GM18511 (cell line): ENCODE data around the gene THSD7B.
"Not testable (repeated sequence)": the region's sequence is repeated elsewhere in the genome, so short reads cannot be mapped to it uniquely, and the experiment has no call there.

Experiments
- ATAC-seq: cut with Tn5 transposase; IDR thresholded peaks from one replicate; pipeline ENCODE4 v1.9.1; 2021; ENCODE audit warnings: mild to moderate bottlenecking, moderate library complexity; ENCODE audit not compliant: unreplicated experiment

The THSD7B gene

GRCh38 chr2:137232076-137232475, 466.7 kb downstream of the THSD7B start:
- no peak for ATAC-seq

GRCh38 chr2:137233091-137233490, 467.7 kb downstream of the THSD7B start:
- no peak for ATAC-seq

- ATAC-seq, result no peak
These were observed 471.7 kb downstream of the THSD7B start for GRCh38 chr2:137237055-137237454.

GRCh38 chr2:137238065-137238464, 472.7 kb downstream of the THSD7B start:
- ATAC-seq, result no peak

GRCh38 chr2:137249463-137250130, 484.3 kb downstream of the THSD7B start:
- no peak for ATAC-seq

GRCh38 chr2:137250401-137250800, 485.1 kb downstream of the THSD7B start:
- no peak for ATAC-seq

- no peak for ATAC-seq
These were observed 485.7 kb downstream of the THSD7B start for GRCh38 chr2:137251045-137251444.

- peak; percentile 56 for ATAC-seq
These were observed 487.6 kb downstream of the THSD7B start for GRCh38 chr2:137252934-137253333.

GRCh38 chr2:137254052-137254451, 488.7 kb downstream of the THSD7B start:
- no peak for ATAC-seq

- no peak for ATAC-seq
These were observed 490.0 kb downstream of the THSD7B start for GRCh38 chr2:137255345-137255744.

- no peak for ATAC-seq
These were observed 490.6 kb downstream of the THSD7B start for GRCh38 chr2:137255990-137256389.

- ATAC-seq, result no peak
These were observed 496.7 kb downstream of the THSD7B start for GRCh38 chr2:137261881-137262585.

- no peak for ATAC-seq
These were observed 497.2 kb downstream of the THSD7B start for GRCh38 chr2:137262594-137262993.

- peak; percentile 68 for ATAC-seq
These were observed 522.7 kb downstream of the THSD7B start for GRCh38 chr2:137287913-137288639.

GRCh38 chr2:137291836-137292570, 526.7 kb downstream of the THSD7B start:
- ATAC-seq, result no peak

- no peak for ATAC-seq
These were observed 533.0 kb downstream of the THSD7B start for GRCh38 chr2:137298377-137298776.

- no peak for ATAC-seq
These were observed 535.6 kb downstream of the THSD7B start for GRCh38 chr2:137300987-137301386.

GRCh38 chr2:137302957-137303356, 537.6 kb downstream of the THSD7B start:
- ATAC-seq, result no peak

GRCh38 chr2:137316075-137316474, 550.7 kb downstream of the THSD7B start:
- ATAC-seq, result no peak

GRCh38 chr2:137321566-137321965, 556.2 kb downstream of the THSD7B start:
- no peak for ATAC-seq

GRCh38 chr2:137331562-137331961, 566.2 kb downstream of the THSD7B start:
- ATAC-seq, result not testable (repeated sequence)
